Spleen (tissue), 7 donors: ENCODE measurements around the gene ACAD11.

Experiments
- POLR2A ChIP-seq, 3 donors: fragments of 450-650 bp; IDR thresholded peaks; one replicate each; pipeline ENCODE4 v1.5.1; 2017; ENCODE audit warnings: antibody characterized with exemption in 3 of 3, mild to moderate bottlenecking in 1 of 3
- POLR2AphosphoS5 ChIP-seq, 3 donors: sonication (generic); formaldehyde crosslinking; IDR thresholded peaks; one replicate each; pipeline ENCODE4 v1.5.1; 2017; ENCODE audit warnings: antibody characterized with exemption in 3 of 3
- TF ChIP-seq, protein P1 (sequence below), 11 experiments: fragments of 200-600 bp in 7 of 11; fragments of 450-650 bp in 4 of 11; sonication (generic) in 4 of 11; IDR thresholded peaks in 8 of 11; conservative IDR thresholded peaks in 3 of 11; 1 replicate in 7 of 11; 2 replicates in 4 of 11; pipeline versions ENCODE4 v1.4.0 to v1.8.0; 2016 to 2021; ENCODE audit warnings: antibody characterized with exemption in 11 of 11, inconsistent platforms in 4 of 11, mild to moderate bottlenecking in 1 of 11
- donor health status: DM: no; HTN: no; CAD: no; lungs with moderate emphysema.
- donor health status: DM: no; HTN: no; CAD: no.
- donor health status: DM: no; HTN: no; CAD: no.

- TF ChIP-seq, protein P1, sequence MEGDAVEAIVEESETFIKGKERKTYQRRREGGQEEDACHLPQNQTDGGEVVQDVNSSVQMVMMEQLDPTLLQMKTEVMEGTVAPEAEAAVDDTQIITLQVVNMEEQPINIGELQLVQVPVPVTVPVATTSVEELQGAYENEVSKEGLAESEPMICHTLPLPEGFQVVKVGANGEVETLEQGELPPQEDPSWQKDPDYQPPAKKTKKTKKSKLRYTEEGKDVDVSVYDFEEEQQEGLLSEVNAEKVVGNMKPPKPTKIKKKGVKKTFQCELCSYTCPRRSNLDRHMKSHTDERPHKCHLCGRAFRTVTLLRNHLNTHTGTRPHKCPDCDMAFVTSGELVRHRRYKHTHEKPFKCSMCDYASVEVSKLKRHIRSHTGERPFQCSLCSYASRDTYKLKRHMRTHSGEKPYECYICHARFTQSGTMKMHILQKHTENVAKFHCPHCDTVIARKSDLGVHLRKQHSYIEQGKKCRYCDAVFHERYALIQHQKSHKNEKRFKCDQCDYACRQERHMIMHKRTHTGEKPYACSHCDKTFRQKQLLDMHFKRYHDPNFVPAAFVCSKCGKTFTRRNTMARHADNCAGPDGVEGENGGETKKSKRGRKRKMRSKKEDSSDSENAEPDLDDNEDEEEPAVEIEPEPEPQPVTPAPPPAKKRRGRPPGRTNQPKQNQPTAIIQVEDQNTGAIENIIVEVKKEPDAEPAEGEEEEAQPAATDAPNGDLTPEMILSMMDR (IDR thresholded peaks at IDR 0.05 in 8 of 11, conservative IDR thresholded peaks at IDR 0.05 in 3 of 11): no peak
- TF ChIP-seq POLR2AphosphoS5 (IDR thresholded peaks at IDR 0.05) (no peak), POLR2A (IDR thresholded peaks at IDR 0.05) (no peak)
Measured at GRCh38 chr3:132592216-132592615, 67.4 kb downstream of the ACAD11 start.
